Fibroblast of lung (primary cell): Measurements from ENCODE around the gene G3BP2. TPM values are rescaled to one million over a fixed set of nuclear protein-coding genes. Genes with fewer than 3 reads are reported as not detected.
"Not testable (repeated sequence)": the region's sequence is repeated elsewhere in the genome, so short reads cannot be mapped to it uniquely, and the experiment has no call there.

Source experiments
- DNase-seq, 2 donors: peaks; one replicate each; pipeline versions ENCODE4 v3.0.0 to v3.0.0-alpha.2; 2010; ENCODE audit warnings: low read depth in 2 of 2
- H2AFZ ChIP-seq: 2 replicates; pipeline ENCODE4 v1.5.1; 2012; ENCODE audit warnings: low read length, control low read depth, inconsistent platforms
- H3K27ac ChIP-seq: 2 replicates; pipeline ENCODE4 v1.5.1; 2011; ENCODE audit warnings: low read length, control low read depth; ENCODE audit not compliant: insufficient read depth
- H3K27me3 ChIP-seq: 2 replicates; pipeline ENCODE4 v1.5.1; 2011; ENCODE audit warnings: mild to moderate bottlenecking, low read length; ENCODE audit not compliant: control insufficient read depth, insufficient read depth
- H3K36me3 ChIP-seq: 2 replicates; pipeline ENCODE4 v1.5.1; 2011; ENCODE audit warnings: low read length; ENCODE audit not compliant: control insufficient read depth, insufficient read depth
- H3K4me1 ChIP-seq: 2 replicates; pipeline ENCODE4 v1.5.1; 2011; ENCODE audit warnings: low read length; ENCODE audit not compliant: control insufficient read depth, insufficient read depth; ENCODE audit errors: extremely low read depth
- H3K4me2 ChIP-seq: 2 replicates; pipeline ENCODE4 v1.5.1; 2011; ENCODE audit warnings: low read length, control low read depth; ENCODE audit not compliant: insufficient read depth; ENCODE audit errors: extremely low read depth
- H3K4me3 ChIP-seq, 4 experiments: fragments of 200-600 bp in 1 of 4; sonication (generic) in 1 of 4; replicated peaks in 1 of 4; 2 replicates each; pipeline ENCODE4 v1.5.1; 2011 to 2016; ENCODE audit warnings: low read length in 4 of 4, low read depth in 3 of 4, mild to moderate bottlenecking in 3 of 4, control low read depth in 2 of 4, inconsistent platforms in 1 of 4, mixed read lengths in 1 of 4; ENCODE audit not compliant: insufficient read depth in 1 of 4; ENCODE audit errors: control extremely low read depth in 1 of 4
- H3K79me2 ChIP-seq: 2 replicates; pipeline ENCODE4 v1.5.1; 2012; ENCODE audit warnings: mild to moderate bottlenecking, low read length, inconsistent platforms; ENCODE audit not compliant: control insufficient read depth, insufficient read depth
- H3K9ac ChIP-seq: 2 replicates; pipeline ENCODE4 v1.5.1; 2011; ENCODE audit warnings: mild to moderate bottlenecking, low read length, control low read depth; ENCODE audit not compliant: insufficient read depth
- H3K9me3 ChIP-seq: 2 replicates; pipeline ENCODE4 v1.5.1; 2012; ENCODE audit warnings: low read depth, low read length; ENCODE audit not compliant: control insufficient read depth, insufficient read depth
- H4K20me1 ChIP-seq: 2 replicates; pipeline ENCODE4 v1.5.1; 2011; ENCODE audit warnings: low read length; ENCODE audit not compliant: control insufficient read depth, insufficient read depth; ENCODE audit errors: extremely low read depth
- EZH2 ChIP-seq: IDR thresholded peaks from 2 replicates; pipeline ENCODE4 v1.5.1; 2012; ENCODE audit warnings: low read length, control low read depth, mild to moderate bottlenecking; ENCODE audit errors: missing control alignments
- polyA plus RNA-seq, 2 donors: library from polyadenylated mRNA; depleted of rRNA in 1 of 2; stranded (reverse) in 1 of 2; unstranded in 1 of 2; fragments of >200 nt; gene quantifications; 2 replicates each; pipeline ENCODE4 v1.2.1, GENCODE V29; 2011 to 2012; ENCODE audit warnings: missing spikeins in 1 of 2
- total RNA-seq: library from RNA; depleted of rRNA; stranded (reverse); fragments of >200 nt; gene quantifications from 2 replicates; pipeline ENCODE4 v1.2.1, GENCODE V29; 2014
- TF ChIP-seq, protein P1 (sequence below), 2 donors: IDR thresholded peaks in 1 of 2; conservative IDR thresholded peaks in 1 of 2; 1 replicate in 1 of 2; 2 replicates in 1 of 2; pipeline ENCODE4 v1.5.1; 2011 to 2012; ENCODE audit warnings: low read length in 2 of 2, control low read depth in 1 of 2, inconsistent platforms in 1 of 2, low read depth in 1 of 2, mild to moderate bottlenecking in 1 of 2

The G3BP2 gene
- total and polyA plus RNA-seq, 2 donors (not counting 1 experiment from before 2014, with no cell fraction given), result 143 TPM

DNA sequence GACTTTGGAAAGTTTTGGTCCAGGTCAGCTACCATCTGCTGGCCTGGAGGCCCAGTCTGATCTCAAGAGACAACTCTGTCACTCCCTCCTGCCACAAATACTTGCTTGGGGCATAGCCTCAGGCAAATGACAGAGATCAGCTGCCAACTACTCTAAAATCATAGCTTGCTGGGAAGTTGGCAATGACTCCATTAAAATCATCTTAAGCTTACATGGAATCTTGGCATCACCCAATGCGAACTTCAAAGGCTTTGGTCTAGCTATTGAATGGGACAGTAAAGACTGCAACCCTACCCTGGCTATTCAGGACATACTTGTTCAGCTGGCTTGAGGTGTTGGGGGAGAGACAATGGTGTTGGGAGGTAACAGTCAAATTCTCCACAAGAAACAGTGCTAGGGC lies 44.2 kb upstream of the G3BP2 start:
- no peak overlapping the region for H3K4me2 ChIP-seq
- DNase-seq, result no peak
- H3K79me2 ChIP-seq, result no peaks in the 10 kb centered on the region
- no peaks in the 10 kb centered on the region for H4K20me1 ChIP-seq
- no peaks in the 10 kb centered on the region for H3K36me3 ChIP-seq
- H2AFZ ChIP-seq, result no peak overlapping the region
- H3K9me3 ChIP-seq, result no peaks in the 10 kb centered on the region
- no peak overlapping the region for H3K9ac ChIP-seq
- no peak overlapping the region for H3K4me3 ChIP-seq
- H3K27ac ChIP-seq, result no peak overlapping the region
- TF ChIP-seq EZH2, result no peak
- TF ChIP-seq, protein P1, sequence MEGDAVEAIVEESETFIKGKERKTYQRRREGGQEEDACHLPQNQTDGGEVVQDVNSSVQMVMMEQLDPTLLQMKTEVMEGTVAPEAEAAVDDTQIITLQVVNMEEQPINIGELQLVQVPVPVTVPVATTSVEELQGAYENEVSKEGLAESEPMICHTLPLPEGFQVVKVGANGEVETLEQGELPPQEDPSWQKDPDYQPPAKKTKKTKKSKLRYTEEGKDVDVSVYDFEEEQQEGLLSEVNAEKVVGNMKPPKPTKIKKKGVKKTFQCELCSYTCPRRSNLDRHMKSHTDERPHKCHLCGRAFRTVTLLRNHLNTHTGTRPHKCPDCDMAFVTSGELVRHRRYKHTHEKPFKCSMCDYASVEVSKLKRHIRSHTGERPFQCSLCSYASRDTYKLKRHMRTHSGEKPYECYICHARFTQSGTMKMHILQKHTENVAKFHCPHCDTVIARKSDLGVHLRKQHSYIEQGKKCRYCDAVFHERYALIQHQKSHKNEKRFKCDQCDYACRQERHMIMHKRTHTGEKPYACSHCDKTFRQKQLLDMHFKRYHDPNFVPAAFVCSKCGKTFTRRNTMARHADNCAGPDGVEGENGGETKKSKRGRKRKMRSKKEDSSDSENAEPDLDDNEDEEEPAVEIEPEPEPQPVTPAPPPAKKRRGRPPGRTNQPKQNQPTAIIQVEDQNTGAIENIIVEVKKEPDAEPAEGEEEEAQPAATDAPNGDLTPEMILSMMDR (conservative IDR thresholded peaks at IDR 0.05 in 1 of 2, IDR thresholded peaks at IDR 0.05 in 1 of 2; ENCODE audit: low read depth in 1 of 2, low read length in 2 of 2), result no peak
- H3K27me3 ChIP-seq, result no peaks in the 10 kb centered on the region
- H3K4me1 ChIP-seq, result peaks cover 14% of the 10 kb centered on the region

DNA sequence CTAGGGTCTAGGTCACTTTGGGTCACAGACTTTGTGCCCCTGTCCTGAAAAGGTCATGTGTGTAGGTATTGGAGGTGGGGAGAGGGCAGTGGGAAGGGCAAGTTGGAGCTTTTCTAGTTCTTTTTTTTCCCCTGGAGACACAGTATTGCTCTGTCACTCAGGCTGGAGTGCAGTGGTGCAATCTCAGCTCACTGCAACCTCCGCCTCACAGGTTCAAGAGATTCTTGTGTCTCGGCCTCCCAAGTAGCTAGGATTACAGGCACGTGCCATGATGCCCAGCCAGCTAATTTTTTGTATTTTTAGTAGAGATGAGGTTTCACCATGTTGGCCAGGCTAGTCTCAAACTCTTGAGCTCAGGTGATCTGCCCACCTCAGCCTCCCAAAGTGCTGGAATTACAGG lies 42.8 kb upstream of the G3BP2 start:
- H3K4me3 ChIP-seq, H3K36me3 ChIP-seq, H3K27ac ChIP-seq, H3K27me3 ChIP-seq, H3K79me2 ChIP-seq, H4K20me1 ChIP-seq, H3K9me3 ChIP-seq, DNase-seq, H2AFZ ChIP-seq, H3K4me2 ChIP-seq, H3K9ac ChIP-seq: not testable (repeated sequence)
- H3K4me1 ChIP-seq, result peaks cover 14% of the 10 kb centered on the region

DNA sequence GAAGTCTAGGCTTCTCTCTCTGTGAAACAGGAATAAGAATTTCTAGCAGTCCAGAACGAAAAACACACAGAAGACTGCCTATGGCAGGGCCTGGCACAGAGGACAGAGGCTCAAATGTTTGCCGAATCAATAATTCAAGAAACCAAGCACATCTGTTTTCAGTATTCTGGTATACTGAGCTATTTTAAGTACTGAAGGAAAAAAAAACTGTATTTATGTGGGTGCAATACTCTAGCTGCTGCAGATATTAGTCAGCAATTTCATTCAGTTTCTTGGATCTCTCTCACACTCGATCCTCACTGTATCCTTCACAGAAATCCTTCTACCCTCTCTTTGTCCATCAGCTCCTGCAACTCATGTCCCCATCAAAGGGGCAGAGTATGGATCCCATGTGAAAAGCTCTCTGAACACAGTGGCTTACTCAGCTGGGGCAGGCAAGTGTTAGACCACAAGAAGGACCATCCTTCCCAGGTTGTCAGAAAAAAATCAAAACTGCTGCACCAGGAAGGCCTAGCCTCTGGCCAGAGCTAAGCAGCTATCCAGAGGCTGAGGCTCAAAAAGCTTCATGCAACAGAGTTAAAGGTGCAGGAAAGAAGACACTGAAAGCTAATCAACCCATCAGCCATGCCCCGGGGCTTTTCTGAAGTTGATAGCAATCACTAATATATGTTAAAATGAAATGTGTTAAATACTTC lies 42.0 kb upstream of the G3BP2 start:
- H4K20me1 ChIP-seq, result no peaks in the 10 kb centered on the region
- H3K9ac ChIP-seq, result no peak overlapping the region
- no peaks in the 10 kb centered on the region for H3K36me3 ChIP-seq
- peaks cover 14% of the 10 kb centered on the region for H3K4me1 ChIP-seq
- H2AFZ ChIP-seq, result peak overlapping the region; percentile 70
- no peaks in the 10 kb centered on the region for H3K9me3 ChIP-seq
- no peaks in the 10 kb centered on the region for H3K79me2 ChIP-seq
- H3K4me3 ChIP-seq, result peak overlapping the region in 1 of 4 experiments; percentile 36
- peak overlapping the region; percentile 82 for H3K4me2 ChIP-seq
- no peak for TF ChIP-seq EZH2
- TF ChIP-seq, protein P1 (conservative IDR thresholded peaks at IDR 0.05 in 1 of 2, IDR thresholded peaks at IDR 0.05 in 1 of 2; ENCODE audit: low read depth in 1 of 2, low read length in 2 of 2), result no peak
- DNase-seq, result peak; percentile 53 to 64
- H3K27ac ChIP-seq, result peak overlapping the region; percentile 44
- H3K27me3 ChIP-seq, result no peaks in the 10 kb centered on the region
